SK-N-SH treated with all-trans-retinoic acid at 6 μM for 48 hours (cell line): ENCODE results near the gene GUCY1A2.

Experiments
- ATAC-seq: fragments of 200-7000 bp; cut with Tn5 transposase; 3 replicates; pipeline ENCODE4 v1.9.1; 2020; ENCODE audit warnings: mild to moderate bottlenecking, moderate library complexity
- ARNTL ChIP-seq: fragments of 450-650 bp; formaldehyde crosslinking; IDR thresholded peaks from 2 replicates; pipeline ENCODE4 v1.5.0; 2020; ENCODE audit warnings: low read depth, mild to moderate bottlenecking, moderate library complexity, borderline replicate concordance
- BACH2 ChIP-seq: fragments of 250-450 bp; sonication (Bioruptor Pico); IDR thresholded peaks from 2 replicates; pipeline ENCODE4 v1.9.0; 2021; ENCODE audit warnings: mild to moderate bottlenecking, borderline replicate concordance
- CSDC2 ChIP-seq: fragments of 250-450 bp; sonication (Bioruptor Pico); IDR thresholded peaks from 2 replicates; pipeline ENCODE4 v1.5.0; 2020; ENCODE audit warnings: mild to moderate bottlenecking, moderate library complexity
- ESRRG ChIP-seq: fragments of 250-450 bp; sonication (Bioruptor Pico); IDR thresholded peaks from 2 replicates; pipeline ENCODE4 v1.6.1; 2021; ENCODE audit warnings: mild to moderate bottlenecking
- GLIS3 ChIP-seq: fragments of 250-450 bp; sonication (Bioruptor Pico); IDR thresholded peaks from 2 replicates; pipeline ENCODE4 v1.5.0; 2020; ENCODE audit warnings: mild to moderate bottlenecking, moderate library complexity
- ISL1 ChIP-seq: fragments of 250-450 bp; sonication (Bioruptor Pico); IDR thresholded peaks from 2 replicates; pipeline ENCODE4 v2.1.2; 2022; ENCODE audit warnings: mild to moderate bottlenecking, moderate library complexity
- OSR1 ChIP-seq: fragments of 250-450 bp; sonication (Bioruptor Pico); IDR thresholded peaks from 2 replicates; pipeline ENCODE4 v1.8.0; 2022; ENCODE audit warnings: moderate library complexity, mild to moderate bottlenecking, inconsistent platforms
- POU6F1 ChIP-seq: fragments of 250-450 bp; sonication (Bioruptor Pico); IDR thresholded peaks from 2 replicates; pipeline ENCODE4 v1.8.0; 2021; ENCODE audit warnings: low read depth, mild to moderate bottlenecking, moderate library complexity, borderline replicate concordance
- PPARA ChIP-seq: fragments of 250-450 bp; sonication (Bioruptor Pico); IDR thresholded peaks from 2 replicates; pipeline ENCODE4 v1.5.0; 2020; ENCODE audit warnings: mild to moderate bottlenecking, borderline replicate concordance
- SNAI2 ChIP-seq: fragments of 250-450 bp; sonication (Bioruptor Pico); IDR thresholded peaks from 2 replicates; pipeline ENCODE4 v1.5.0; 2020; ENCODE audit warnings: mild to moderate bottlenecking, moderate library complexity
- TCF4 ChIP-seq: fragments of 250-450 bp; sonication (Bioruptor Pico); IDR thresholded peaks from 2 replicates; pipeline ENCODE4 v1.8.0; 2021; ENCODE audit warnings: mild to moderate bottlenecking, moderate library complexity, borderline replicate concordance
- TOX ChIP-seq: fragments of 250-450 bp; sonication (Bioruptor Pico); IDR thresholded peaks from 2 replicates; pipeline ENCODE4 v1.8.0; 2021; ENCODE audit warnings: mild to moderate bottlenecking, moderate library complexity, borderline replicate concordance
- TSHZ2 ChIP-seq: fragments of 250-450 bp; sonication (Bioruptor Pico); IDR thresholded peaks from 2 replicates; pipeline ENCODE4 v1.5.0; 2020; ENCODE audit warnings: mild to moderate bottlenecking, moderate library complexity
- ZC3H10 ChIP-seq: fragments of 250-450 bp; sonication (Bioruptor Pico); IDR thresholded peaks from 2 replicates; pipeline ENCODE4 v1.5.1; 2021; ENCODE audit warnings: mild to moderate bottlenecking, moderate library complexity
- ZFP3 ChIP-seq: fragments of 250-450 bp; sonication (Bioruptor Pico); IDR thresholded peaks from 2 replicates; pipeline ENCODE4 v1.5.0; 2020; ENCODE audit warnings: mild to moderate bottlenecking, moderate library complexity
- ZFP30 ChIP-seq: fragments of 450-650 bp; formaldehyde crosslinking; IDR thresholded peaks from 2 replicates; pipeline ENCODE4 v1.5.0; 2022; ENCODE audit warnings: mild to moderate bottlenecking, moderate library complexity
- ZNF565 ChIP-seq: fragments of 450-650 bp; formaldehyde crosslinking; conservative IDR thresholded peaks from 2 replicates; pipeline ENCODE4 v1.5.0; 2020; ENCODE audit warnings: low read depth, mild to moderate bottlenecking, moderate library complexity
- ZNF70 ChIP-seq: fragments of 450-650 bp; formaldehyde crosslinking; IDR thresholded peaks from 2 replicates; pipeline ENCODE4 v1.5.0; 2020; ENCODE audit warnings: mild to moderate bottlenecking, moderate library complexity
- ZNF8 ChIP-seq: fragments of 450-650 bp; formaldehyde crosslinking; IDR thresholded peaks from 2 replicates; pipeline ENCODE4 v1.5.0; 2020; ENCODE audit warnings: mild to moderate bottlenecking, moderate library complexity
- TF ChIP-seq, protein P1 (sequence below): fragments of 250-450 bp; sonication (Bioruptor Pico); IDR thresholded peaks from 2 replicates; pipeline ENCODE4 v1.8.0; 2020; ENCODE audit warnings: mild to moderate bottlenecking, moderate library complexity, borderline replicate concordance
- TF ChIP-seq, protein P2 (sequence below): fragments of 250-450 bp; sonication (Bioruptor Pico); IDR thresholded peaks from 2 replicates; pipeline ENCODE4 v1.5.1; 2020; ENCODE audit warnings: low read depth, mild to moderate bottlenecking, moderate library complexity
- TF ChIP-seq, protein P3 (sequence below): fragments of 250-450 bp; sonication (Bioruptor Pico); IDR thresholded peaks from 2 replicates; pipeline ENCODE4 v1.5.1; 2021; ENCODE audit warnings: mild to moderate bottlenecking, moderate library complexity

The GUCY1A2 gene

GRCh38 chr11:106728379-106728778, 289.9 kb downstream of the GUCY1A2 start:
- TF ChIP-seq TCF4 (CRISPR knock-in tag), result no peak
- no peak for TF ChIP-seq ZNF70 (CRISPR knock-in tag)
- no peak for TF ChIP-seq ZNF565 (CRISPR knock-in tag)
- no peak for TF ChIP-seq ZFP3 (CRISPR knock-in tag)
- no peak for TF ChIP-seq ISL1 (CRISPR knock-in tag)
- TF ChIP-seq POU6F1 (CRISPR knock-in tag), result no peak
- no peak for TF ChIP-seq PPARA (CRISPR knock-in tag)
- no peak for TF ChIP-seq ZFP30 (CRISPR knock-in tag)
- TF ChIP-seq ESRRG (CRISPR knock-in tag), result no peak
- no peak for TF ChIP-seq TSHZ2 (CRISPR knock-in tag)
- TF ChIP-seq ZNF8, result no peak
- TF ChIP-seq OSR1 (CRISPR knock-in tag), result no peak
- TF ChIP-seq BACH2 (CRISPR knock-in tag), result no peak
- ATAC-seq, result no peak

GRCh38 chr11:106727256-106727655, 291.0 kb downstream of the GUCY1A2 start:
- no peak for TF ChIP-seq ZFP3 (CRISPR knock-in tag)
- TF ChIP-seq ZNF565 (CRISPR knock-in tag), result no peak
- TF ChIP-seq CSDC2 (CRISPR knock-in tag), result no peak
- no peak for TF ChIP-seq BACH2 (CRISPR knock-in tag)
- TF ChIP-seq, protein P1, sequence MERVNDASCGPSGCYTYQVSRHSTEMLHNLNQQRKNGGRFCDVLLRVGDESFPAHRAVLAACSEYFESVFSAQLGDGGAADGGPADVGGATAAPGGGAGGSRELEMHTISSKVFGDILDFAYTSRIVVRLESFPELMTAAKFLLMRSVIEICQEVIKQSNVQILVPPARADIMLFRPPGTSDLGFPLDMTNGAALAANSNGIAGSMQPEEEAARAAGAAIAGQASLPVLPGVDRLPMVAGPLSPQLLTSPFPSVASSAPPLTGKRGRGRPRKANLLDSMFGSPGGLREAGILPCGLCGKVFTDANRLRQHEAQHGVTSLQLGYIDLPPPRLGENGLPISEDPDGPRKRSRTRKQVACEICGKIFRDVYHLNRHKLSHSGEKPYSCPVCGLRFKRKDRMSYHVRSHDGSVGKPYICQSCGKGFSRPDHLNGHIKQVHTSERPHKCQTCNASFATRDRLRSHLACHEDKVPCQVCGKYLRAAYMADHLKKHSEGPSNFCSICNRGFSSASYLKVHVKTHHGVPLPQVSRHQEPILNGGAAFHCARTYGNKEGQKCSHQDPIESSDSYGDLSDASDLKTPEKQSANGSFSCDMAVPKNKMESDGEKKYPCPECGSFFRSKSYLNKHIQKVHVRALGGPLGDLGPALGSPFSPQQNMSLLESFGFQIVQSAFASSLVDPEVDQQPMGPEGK, result no peak
- no peak for TF ChIP-seq ZNF8
- TF ChIP-seq TSHZ2 (CRISPR knock-in tag), result no peak
- TF ChIP-seq SNAI2 (CRISPR knock-in tag), result no peak
- no peak for TF ChIP-seq TOX
- TF ChIP-seq GLIS3 (CRISPR knock-in tag), result no peak
- TF ChIP-seq ZC3H10, result no peak
- TF ChIP-seq, protein P2, sequence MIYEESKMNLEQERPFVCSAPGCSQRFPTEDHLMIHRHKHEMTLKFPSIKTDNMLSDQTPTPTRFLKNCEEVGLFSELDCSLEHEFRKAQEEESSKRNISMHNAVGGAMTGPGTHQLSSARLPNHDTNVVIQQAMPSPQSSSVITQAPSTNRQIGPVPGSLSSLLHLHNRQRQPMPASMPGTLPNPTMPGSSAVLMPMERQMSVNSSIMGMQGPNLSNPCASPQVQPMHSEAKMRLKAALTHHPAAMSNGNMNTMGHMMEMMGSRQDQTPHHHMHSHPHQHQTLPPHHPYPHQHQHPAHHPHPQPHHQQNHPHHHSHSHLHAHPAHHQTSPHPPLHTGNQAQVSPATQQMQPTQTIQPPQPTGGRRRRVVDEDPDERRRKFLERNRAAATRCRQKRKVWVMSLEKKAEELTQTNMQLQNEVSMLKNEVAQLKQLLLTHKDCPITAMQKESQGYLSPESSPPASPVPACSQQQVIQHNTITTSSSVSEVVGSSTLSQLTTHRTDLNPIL, result no peak
- ATAC-seq, result no peak

DNA sequence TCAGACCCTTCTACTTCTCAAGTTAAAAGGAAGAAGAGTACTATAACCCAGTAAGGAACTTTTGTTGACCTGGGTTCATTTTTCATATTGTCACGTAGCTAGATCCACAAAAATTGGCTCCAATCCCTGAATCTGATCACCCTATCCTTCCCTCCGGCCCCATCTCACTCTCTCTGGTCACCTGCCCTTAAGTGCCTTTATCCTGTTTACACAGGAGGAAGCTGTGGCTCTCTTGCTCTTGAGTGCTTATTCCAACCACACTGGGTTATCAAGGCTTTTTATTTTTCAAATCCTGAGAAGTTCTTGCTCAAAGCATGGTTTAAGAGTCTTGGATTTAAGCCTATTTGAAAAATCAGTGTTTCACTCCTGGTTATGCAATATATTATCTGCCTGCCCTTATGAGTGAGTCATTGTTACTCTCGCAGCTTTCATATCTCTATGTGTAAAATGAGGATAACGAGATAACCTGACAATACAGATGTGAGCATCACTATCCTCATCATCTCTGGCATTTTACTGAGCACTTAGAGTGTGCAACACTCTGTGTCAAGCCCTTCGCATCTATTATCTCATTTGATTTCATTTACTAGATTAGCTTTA, 293.9 kb downstream of the GUCY1A2 start:
- ATAC-seq, result no peak; the same call in 2 of the 3 replicates
- TF ChIP-seq, protein P3, sequence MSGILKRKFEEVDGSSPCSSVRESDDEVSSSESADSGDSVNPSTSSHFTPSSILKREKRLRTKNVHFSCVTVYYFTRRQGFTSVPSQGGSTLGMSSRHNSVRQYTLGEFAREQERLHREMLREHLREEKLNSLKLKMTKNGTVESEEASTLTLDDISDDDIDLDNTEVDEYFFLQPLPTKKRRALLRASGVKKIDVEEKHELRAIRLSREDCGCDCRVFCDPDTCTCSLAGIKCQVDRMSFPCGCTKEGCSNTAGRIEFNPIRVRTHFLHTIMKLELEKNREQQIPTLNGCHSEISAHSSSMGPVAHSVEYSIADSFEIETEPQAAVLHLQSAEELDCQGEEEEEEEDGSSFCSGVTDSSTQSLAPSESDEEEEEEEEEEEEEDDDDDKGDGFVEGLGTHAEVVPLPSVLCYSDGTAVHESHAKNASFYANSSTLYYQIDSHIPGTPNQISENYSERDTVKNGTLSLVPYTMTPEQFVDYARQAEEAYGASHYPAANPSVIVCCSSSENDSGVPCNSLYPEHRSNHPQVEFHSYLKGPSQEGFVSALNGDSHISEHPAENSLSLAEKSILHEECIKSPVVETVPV, result no peak
- TF ChIP-seq ESRRG (CRISPR knock-in tag), result no peak
- TF ChIP-seq ZNF8, result no peak
- TF ChIP-seq, protein P1, result no peak
- TF ChIP-seq ZNF70 (CRISPR knock-in tag), result no peak
- no peak for TF ChIP-seq ARNTL (CRISPR knock-in tag)
- TF ChIP-seq, protein P2, result no peak
- TF ChIP-seq ZC3H10, result no peak
